K562 (cell line): ENCODE measurements around the gene NONO. TPM values are rescaled to one million over a fixed set of nuclear protein-coding genes. Genes with fewer than 3 reads are reported as not detected.
"Not testable (repeated sequence)": the region's sequence is repeated elsewhere in the genome, so short reads cannot be mapped to it uniquely, and the experiment has no call there.

ENCODE experiments used
- ATAC-seq: fragments of 200-7000 bp; cut with Tn5 transposase; 3 replicates; pipeline ENCODE4 v1.9.1; 2020; ENCODE audit warnings: moderate library complexity
- BruUV-seq: library from RNA; stranded (reverse); fragments of 400-500 nt; replicated peaks from 2 replicates; lab custom pipeline; 2021; lab: Mats Ljungman, UMichigan
- CTCF ChIA-PET: fragments of 300-600 bp; formaldehyde crosslinking; extraction: SDS; loops from one replicate; lab custom pipeline; 2021; ENCODE audit warnings: low intra/inter-chr PET ratio; lab: Yijun Ruan, JAX
- POLR2A ChIA-PET: fragments of 300-600, 350-650 bp; sonication (Branson Sonifier 250); formaldehyde crosslinking; extraction: SDS; loops from one replicate; lab custom pipeline; 2021; ENCODE audit warnings: antibody characterized with exemption, inconsistent platforms; lab: Yijun Ruan, JAX
- DNase-seq, 4 experiments: peaks; one replicate each; pipeline versions ENCODE4 v3.0.0 to v3.0.0-alpha.2; 2011 to 2018; ENCODE audit warnings: low spot score in 3 of 4, mixed read lengths in 3 of 4; ENCODE audit errors: extremely low read depth in 1 of 4
- FAIRE-seq: peaks from 2 replicates; lab custom pipeline; 2011; peaks lifted over from hg19 to GRCh38; lab: Jason Lieb, UNC
- H2AFZ ChIP-seq: 2 replicates; pipeline ENCODE4 v1.6.0; 2011; ENCODE audit warnings: low read depth, low read length, control low read depth, inconsistent platforms
- H3K27ac ChIP-seq: fragments of 200-600 bp; 3 replicates; pipeline ENCODE4 v1.8.0; 2011; ENCODE audit warnings: low read depth, mild to moderate bottlenecking, control low read depth, inconsistent platforms, low read length, moderate library complexity, mixed read lengths; ENCODE audit errors: extremely low read depth
- H3K27me3 ChIP-seq, 2 experiments: fragments of 300-600 bp in 1 of 2; 2 replicates in 1 of 2; 3 replicates in 1 of 2; pipeline versions ENCODE4 v1.6.0 to v1.8.0; 2011; ENCODE audit warnings: inconsistent platforms in 2 of 2, low read length in 2 of 2, mild to moderate bottlenecking in 1 of 2, mixed read lengths in 1 of 2, moderate library complexity in 1 of 2; ENCODE audit not compliant: control insufficient read depth in 2 of 2, insufficient read depth in 2 of 2
- H3K36me3 ChIP-seq: fragments of 300-600 bp; 3 replicates; pipeline ENCODE4 v1.8.0; 2011; ENCODE audit warnings: mild to moderate bottlenecking, low read length, inconsistent platforms; ENCODE audit not compliant: control insufficient read depth, insufficient read depth
- H3K4me1 ChIP-seq, 2 experiments: fragments of 200-600 bp in 1 of 2; replicated peaks in 1 of 2; 2 replicates in 1 of 2; 3 replicates in 1 of 2; pipeline versions ENCODE4 v1.5.1 to v1.8.0; 2011; ENCODE audit warnings: inconsistent platforms in 2 of 2, low read length in 2 of 2, mild to moderate bottlenecking in 1 of 2, mixed read lengths in 1 of 2, moderate library complexity in 1 of 2; ENCODE audit not compliant: control insufficient read depth in 2 of 2, insufficient read depth in 2 of 2
- H3K4me2 ChIP-seq: 2 replicates; pipeline ENCODE4 v1.6.1; 2011; ENCODE audit warnings: low read length, control low read depth, inconsistent platforms, mixed read lengths; ENCODE audit not compliant: insufficient read depth
- H3K4me3 ChIP-seq: fragments of 200-600 bp; sonication (generic), shearing (Covaris generic); 2 replicates; pipeline ENCODE4 v1.5.1; 2016; ENCODE audit warnings: control low read depth, inconsistent platforms
- H3K79me2 ChIP-seq: fragments of 200-600 bp; 3 replicates; pipeline ENCODE4 v1.8.0; 2011; ENCODE audit warnings: low read length, inconsistent platforms; ENCODE audit not compliant: control insufficient read depth, insufficient read depth
- H3K9ac ChIP-seq, 2 experiments: 2 replicates each; pipeline versions ENCODE4 v1.6.0 to v1.6.1; 2011; ENCODE audit warnings: low read depth in 2 of 2, low read length in 2 of 2, control low read depth in 1 of 2, inconsistent platforms in 1 of 2, mild to moderate bottlenecking in 1 of 2, mixed read lengths in 1 of 2; ENCODE audit not compliant: insufficient read depth in 1 of 2
- H3K9me1 ChIP-seq: one replicate; pipeline ENCODE4 v1.6.0; 2011; ENCODE audit warnings: inconsistent platforms, mild to moderate bottlenecking, low read length, moderate library complexity; ENCODE audit not compliant: control insufficient read depth, insufficient read depth
- H3K9me3 ChIP-seq: replicated peaks from 2 replicates; pipeline ENCODE4 v1.5.1; 2011; ENCODE audit warnings: low read depth, low read length, inconsistent platforms; ENCODE audit not compliant: control insufficient read depth, insufficient read depth
- H4K20me1 ChIP-seq: replicated peaks from 2 replicates; pipeline ENCODE4 v1.6.1; 2011; ENCODE audit warnings: low read length, inconsistent platforms, mixed read lengths; ENCODE audit not compliant: control insufficient read depth, insufficient read depth
- CBX3 ChIP-seq, 2 experiments: IDR thresholded peaks; 1 replicate in 1 of 2; 2 replicates in 1 of 2; pipeline ENCODE4 v1.6.1; 2012; ENCODE audit warnings: inconsistent platforms in 2 of 2, low read length in 2 of 2, borderline replicate concordance in 1 of 2, control low read depth in 1 of 2
- IFI16 ChIP-seq: fragments of 250-450 bp; sonication (Bioruptor Pico); IDR thresholded peaks from 2 replicates; pipeline ENCODE4 v2.1.2; 2022; ENCODE audit warnings: mild to moderate bottlenecking, inconsistent platforms
- TRIM24 ChIP-seq, 2 experiments: fragments of 450-650 bp; IDR thresholded peaks; 2 replicates each; pipeline ENCODE4 v1.6.1; 2016
- ZNF280A ChIP-seq: fragments of 450-650 bp; IDR thresholded peaks from 2 replicates; pipeline ENCODE4 v1.6.1; 2018; ENCODE audit warnings: mild to moderate bottlenecking, low read depth; ENCODE audit not compliant: partially characterized antibody
- WGBS: fragments of 100-300 bp; shearing (Covaris generic); methylation state at CpG from one replicate; pipeline ENCODE4 v1.1.6; 2016; ENCODE audit warnings: low coverage, mixed read lengths; ENCODE audit not compliant: insufficient coverage; ENCODE audit errors: missing lambda C conversion rate; 5-methylcytosine and 5-hydroxymethylcytosine counted together
- in situ Hi-C: fragments of 300-500 bp; cut with MboI; formaldehyde crosslinking; loops from 4 replicates; pipeline ENCODE4 v1.15.0; 2018; ENCODE audit warnings: inconsistent platforms, mixed read lengths
- intact Hi-C: fragments of 100-400 bp; cut with micrococcal nuclease; formaldehyde crosslinking; loops from 2 replicates; pipeline ENCODE4 v1.14.2; 2022
- polyA plus RNA-seq, 8 experiments: library from polyadenylated mRNA; depleted of rRNA in 4 of 8; stranded (reverse) in 5 of 8; unstranded in 3 of 8; fragments of >200 nt; fragmentation: Nextera tagmentation in 2 of 8; fragmentation: Illumina TruSeq in 1 of 8; extraction: Ambion mirVana in 2 of 8; extraction: Trizol in 1 of 8; gene quantifications; 2 replicates each; pipeline versions ENCODE4 v1.2.1 to v1.2.3, GENCODE V29; 2011 to 2014; ENCODE audit warnings: inconsistent platforms in 1 of 8, missing spikeins in 1 of 8
- total RNA-seq, 7 experiments: library from RNA; depleted of rRNA in 6 of 7; stranded (reverse); fragments of >200 nt in 6 of 7; fragmentation: Illumina TruSeq in 2 of 7; extraction: Trizol in 2 of 7; gene quantifications; 2 replicates each; pipeline versions ENCODE4 v1.2.1 to v1.2.3, GENCODE V29; 2011 to 2021; ENCODE audit warnings: low replicate concordance in 1 of 7
- TF ChIP-seq, protein P1 (sequence below): fragments of 450-650 bp; IDR thresholded peaks from 2 replicates; pipeline ENCODE4 v1.6.1; 2016; ENCODE audit warnings: low read depth, mild to moderate bottlenecking, moderate library complexity

Gene NONO
- total and polyA plus RNA-seq, 9 of the 15 experiments (the other 6 are each of a cell fraction or from before 2014, with no cell fraction given) = 333 to 651 (median 451) TPM

DNA sequence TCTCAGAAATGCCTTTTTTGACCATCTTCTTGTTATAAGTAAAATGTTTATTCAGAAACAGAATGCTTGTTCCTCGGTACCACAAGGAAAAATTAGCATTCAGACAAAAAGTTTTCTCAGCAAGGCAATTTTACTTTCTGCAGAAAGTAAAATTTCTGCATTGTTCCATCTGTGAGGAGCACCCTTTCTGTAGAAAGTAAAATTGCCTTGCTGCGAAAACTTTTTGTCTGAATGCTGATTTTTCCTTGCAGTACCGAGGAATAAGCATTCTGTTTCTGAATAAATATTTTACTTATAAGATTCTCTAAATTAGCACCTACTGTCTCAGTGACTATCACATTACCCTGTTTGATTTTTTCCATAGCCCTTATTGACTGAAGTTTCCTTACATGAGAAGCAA, 43.0 kb downstream of the NONO start (continued):
- TF ChIP-seq IFI16 (no peak), CBX3 (IDR thresholded peaks at IDR 0.05; ENCODE audit: borderline replicate concordance in 1 of 2, low read length in 2 of 2) (peak in 1 of 2 experiments; percentile 91; a peak in 2 of 3 replicates), TRIM24 (IDR thresholded peaks at IDR 0.05) (peak in 1 of 2 experiments; percentile 17; a peak in 1 of 4 replicates), ZNF280A (peak; percentile 83)
- TF ChIP-seq, protein P1, sequence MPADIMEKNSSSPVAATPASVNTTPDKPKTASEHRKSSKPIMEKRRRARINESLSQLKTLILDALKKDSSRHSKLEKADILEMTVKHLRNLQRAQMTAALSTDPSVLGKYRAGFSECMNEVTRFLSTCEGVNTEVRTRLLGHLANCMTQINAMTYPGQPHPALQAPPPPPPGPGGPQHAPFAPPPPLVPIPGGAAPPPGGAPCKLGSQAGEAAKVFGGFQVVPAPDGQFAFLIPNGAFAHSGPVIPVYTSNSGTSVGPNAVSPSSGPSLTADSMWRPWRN = no peak

DNA sequence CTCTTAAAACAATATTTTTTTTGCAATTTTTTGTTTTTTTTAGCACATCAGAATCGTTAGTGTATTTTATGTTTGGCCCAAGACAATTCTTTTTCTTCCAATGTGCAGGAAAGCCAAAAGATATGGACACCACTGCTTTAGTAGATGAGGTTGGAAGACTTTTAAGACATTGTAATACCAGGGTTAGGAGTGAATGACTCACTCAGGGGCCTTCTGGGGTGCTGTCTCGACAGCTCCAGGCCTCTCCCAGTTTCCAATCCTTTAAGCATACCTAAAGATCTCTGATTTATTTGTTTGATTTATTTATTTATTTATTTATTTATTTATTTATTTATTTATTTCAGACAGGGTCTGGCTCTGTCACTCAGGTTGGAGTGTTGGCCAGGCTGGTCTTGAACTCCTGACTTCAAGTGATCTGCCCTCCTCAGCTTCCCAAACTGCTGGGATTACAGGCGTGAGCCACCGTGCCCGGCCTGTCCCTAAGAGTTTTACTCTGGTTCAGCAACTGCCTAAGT, 65.8 kb downstream of the NONO start:
- H3K27ac ChIP-seq, H3K36me3 ChIP-seq, H3K9me3 ChIP-seq, H3K9me1 ChIP-seq, intact Hi-C loops, CTCF ChIA-PET, ATAC-seq, BruUV-seq, DNase-seq, FAIRE-seq, H3K4me2 ChIP-seq, H3K79me2 ChIP-seq, H3K4me1 ChIP-seq, H4K20me1 ChIP-seq, H3K27me3 ChIP-seq, H3K4me3 ChIP-seq, POLR2A ChIA-PET, H3K9ac ChIP-seq, H2AFZ ChIP-seq: not testable (repeated sequence)
- WGBS = 6% methylated on average over 2 of the region's 5 CpGs
- in situ Hi-C loops = loop anchor here (25.0 kb wide), 1 partner anchor 587 kb away; no protein-coding TSS in a partner anchor
